ENCODE data around the gene ALDOA. TPM values are rescaled to one million over a fixed set of nuclear protein-coding genes. Genes with fewer than 3 reads are reported as not detected.

The ALDOA gene
- total RNA-seq, 4 donors from 2014 or later, result 427 to 1,063 (median 887) TPM

DNA sequence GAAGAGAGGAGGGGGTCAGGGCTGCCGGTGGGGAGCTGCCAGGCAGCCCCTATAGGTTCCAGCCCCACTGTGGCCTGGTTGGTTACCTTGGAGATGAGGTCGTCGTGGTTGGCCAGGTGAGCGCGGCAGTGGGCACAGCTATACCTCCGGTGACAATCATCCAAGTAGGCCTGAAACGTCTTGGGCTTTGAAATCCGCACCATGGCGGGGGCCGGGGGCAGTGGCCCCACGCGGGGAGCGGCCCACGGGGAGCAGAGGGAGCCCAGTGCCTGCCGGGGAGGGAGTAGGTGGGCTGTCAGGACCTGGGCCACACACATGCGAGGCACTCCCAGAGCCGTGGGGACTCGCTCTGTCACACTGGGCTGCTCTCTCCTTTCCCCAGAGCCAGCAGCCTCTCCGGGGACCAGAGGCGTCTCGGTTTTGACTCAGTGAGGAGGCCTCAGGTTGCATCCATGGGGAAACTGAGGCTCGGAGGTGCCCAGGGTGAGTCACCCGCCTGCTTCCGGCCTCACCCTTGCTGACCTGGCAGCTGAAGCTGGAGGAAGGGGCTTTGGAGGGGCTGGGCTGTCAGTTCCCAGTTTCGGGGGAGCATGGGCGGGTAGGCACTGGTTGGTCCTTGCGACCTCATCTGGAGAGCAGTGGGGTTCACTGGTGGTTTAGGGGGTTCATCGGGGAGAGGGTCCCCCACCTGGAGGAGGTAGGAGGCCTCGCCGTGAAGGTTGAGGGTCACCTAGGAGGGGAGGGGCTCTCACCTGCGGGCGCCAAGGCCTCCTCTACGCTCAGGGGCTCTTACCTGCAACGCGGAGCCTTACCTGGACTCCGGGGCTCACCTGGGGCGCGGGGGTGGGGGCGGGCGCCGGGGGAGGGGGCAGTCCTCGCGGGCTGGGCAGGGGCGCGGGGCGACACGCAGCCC is 29.9 kb downstream of the ALDOA start:
- Histone ChIP-seq H3K4me1 (peaks cover 3 to 42% (median 32%) of the 10 kb centered on the region in 4 donors), H3K36me3 (peaks cover 0 to 11% (median 0%) of the 10 kb centered on the region in 3 donors), H3K9me3 (peaks cover 0 to 22% (median 4%) of the 10 kb centered on the region in 4 donors), H3K27ac (peak overlapping the region; percentile 93 to 98 (median 96)), H3K27me3 (no peaks in the 10 kb centered on the region), H3K4me3 (peak overlapping the region; percentile 82 to 99 (median 88))
- peak in 2 of 3 donors; percentile 29 to 61 for DNase-seq
- no peak for TF ChIP-seq POLR2A (IDR thresholded peaks at IDR 0.05)
- TF ChIP-seq, protein P1, sequence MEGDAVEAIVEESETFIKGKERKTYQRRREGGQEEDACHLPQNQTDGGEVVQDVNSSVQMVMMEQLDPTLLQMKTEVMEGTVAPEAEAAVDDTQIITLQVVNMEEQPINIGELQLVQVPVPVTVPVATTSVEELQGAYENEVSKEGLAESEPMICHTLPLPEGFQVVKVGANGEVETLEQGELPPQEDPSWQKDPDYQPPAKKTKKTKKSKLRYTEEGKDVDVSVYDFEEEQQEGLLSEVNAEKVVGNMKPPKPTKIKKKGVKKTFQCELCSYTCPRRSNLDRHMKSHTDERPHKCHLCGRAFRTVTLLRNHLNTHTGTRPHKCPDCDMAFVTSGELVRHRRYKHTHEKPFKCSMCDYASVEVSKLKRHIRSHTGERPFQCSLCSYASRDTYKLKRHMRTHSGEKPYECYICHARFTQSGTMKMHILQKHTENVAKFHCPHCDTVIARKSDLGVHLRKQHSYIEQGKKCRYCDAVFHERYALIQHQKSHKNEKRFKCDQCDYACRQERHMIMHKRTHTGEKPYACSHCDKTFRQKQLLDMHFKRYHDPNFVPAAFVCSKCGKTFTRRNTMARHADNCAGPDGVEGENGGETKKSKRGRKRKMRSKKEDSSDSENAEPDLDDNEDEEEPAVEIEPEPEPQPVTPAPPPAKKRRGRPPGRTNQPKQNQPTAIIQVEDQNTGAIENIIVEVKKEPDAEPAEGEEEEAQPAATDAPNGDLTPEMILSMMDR (IDR thresholded peaks at IDR 0.05), result no peak

DNA sequence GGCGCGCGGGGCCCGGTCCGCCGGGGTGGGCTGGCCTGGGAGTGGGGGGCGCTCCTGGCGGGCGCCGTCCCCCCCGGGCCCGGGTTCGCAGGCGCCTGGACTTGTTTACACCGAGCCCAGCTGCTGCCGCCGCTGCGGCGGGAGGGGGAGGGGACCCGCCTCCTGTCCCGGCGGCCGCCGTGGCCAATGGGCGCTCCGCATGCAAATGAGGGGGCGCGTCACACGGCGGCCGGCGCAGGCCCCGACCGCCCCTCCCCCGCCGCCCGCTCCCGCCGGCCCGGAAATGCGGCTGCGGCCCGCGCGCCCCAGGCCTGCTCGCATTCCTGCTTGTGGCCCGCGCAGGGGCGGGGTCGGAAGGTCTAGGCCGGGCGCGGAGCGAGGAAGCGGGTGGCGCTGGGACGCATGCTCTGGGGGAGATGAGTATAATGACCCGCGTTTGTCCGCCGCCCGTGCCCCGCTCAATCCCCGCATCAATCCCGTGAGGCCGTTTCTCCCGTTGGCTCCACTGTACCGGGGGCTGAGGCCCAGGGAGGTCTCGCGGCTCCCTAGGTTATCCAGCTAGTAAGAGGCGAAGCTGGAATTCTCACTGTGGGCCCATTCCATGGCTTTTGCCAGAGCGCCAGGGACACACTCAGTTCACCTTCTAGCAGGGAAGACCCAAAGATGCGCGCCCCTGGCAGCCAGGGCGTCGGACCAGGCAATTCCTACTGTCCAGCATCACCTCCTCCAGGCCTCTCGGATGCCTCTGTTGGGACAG is 30.7 kb downstream of the ALDOA start, which contains the start of gene YPEL3:
Gene YPEL3 (minus strand): TSS at position 109 of the 757 bp plus-strand sequence. CDS start 731 bp downstream, outside the sequence.
- H3K36me3 ChIP-seq, result peaks cover 0 to 11% (median 0%) of the 10 kb centered on the region in 3 donors
- H3K4me3 ChIP-seq, result peak within 1 kb of the TSS; percentile 82 to 99 (median 88)
- DNase-seq, result peak; percentile 92 to 97 (median 95)
- TF ChIP-seq, protein P1 (IDR thresholded peaks at IDR 0.05), result no peak
- TF ChIP-seq POLR2A (IDR thresholded peaks at IDR 0.05), result peak; percentile 9 to 47
- H3K27ac ChIP-seq, result peak within 1 kb of the TSS; percentile 93 to 98 (median 96)
- H3K4me1 ChIP-seq, result peaks cover 3 to 34% (median 30%) of the 10 kb centered on the region in 4 donors
- H3K27me3 ChIP-seq, result no peaks in the 10 kb centered on the region
- H3K9me3 ChIP-seq, result peaks cover 0 to 22% (median 4%) of the 10 kb centered on the region in 4 donors

DNA sequence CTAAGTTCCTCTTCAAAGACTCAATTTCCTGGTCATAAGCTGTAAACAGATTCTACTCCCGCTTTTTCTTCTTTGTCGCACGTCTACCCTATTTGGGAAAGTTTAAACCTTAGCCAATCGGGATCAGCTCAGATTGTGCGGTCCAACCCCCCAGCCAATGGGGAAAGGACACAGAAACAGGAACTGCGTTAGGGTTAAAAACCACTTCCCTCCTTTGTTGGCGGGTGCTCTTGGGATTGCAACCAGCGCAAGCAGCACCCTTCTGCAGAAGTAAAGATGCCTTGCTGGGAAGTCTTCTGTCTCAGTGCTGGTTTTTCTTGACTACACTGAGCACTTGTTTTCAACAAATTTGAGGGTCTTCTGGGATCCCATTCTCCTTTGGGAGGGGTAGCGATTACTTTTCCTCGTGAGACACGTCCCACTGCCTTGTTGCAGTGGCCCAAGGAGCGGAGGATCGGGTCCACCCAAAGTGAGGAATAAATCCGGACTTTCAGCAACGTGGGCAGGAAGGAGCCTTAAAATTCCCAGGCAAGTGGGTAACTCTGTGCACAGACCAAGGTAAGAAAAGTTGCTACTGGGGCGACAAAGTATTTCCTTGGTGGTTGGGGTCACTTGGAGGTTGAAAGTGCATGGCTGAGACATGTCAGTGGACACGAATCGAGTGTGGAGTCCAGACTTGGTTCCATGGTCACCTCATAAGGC is 31.5 kb downstream of the ALDOA start:
- TF ChIP-seq, protein P1 (IDR thresholded peaks at IDR 0.05), result no peak
- TF ChIP-seq POLR2A (IDR thresholded peaks at IDR 0.05), result no peak
- H3K4me3 ChIP-seq, result peak overlapping the region; percentile 82 to 99 (median 88)
- no peaks in the 10 kb centered on the region for H3K27me3 ChIP-seq
- H3K27ac ChIP-seq, result peak overlapping the region; percentile 93 to 98 (median 96)
- DNase-seq, result no peak
- H3K4me1 ChIP-seq, result peaks cover 3 to 31% (median 27%) of the 10 kb centered on the region in 4 donors
- H3K36me3 ChIP-seq, result peaks cover 0 to 11% (median 0%) of the 10 kb centered on the region in 3 donors
- peaks cover 0 to 22% (median 4%) of the 10 kb centered on the region in 4 donors for H3K9me3 ChIP-seq

DNA sequence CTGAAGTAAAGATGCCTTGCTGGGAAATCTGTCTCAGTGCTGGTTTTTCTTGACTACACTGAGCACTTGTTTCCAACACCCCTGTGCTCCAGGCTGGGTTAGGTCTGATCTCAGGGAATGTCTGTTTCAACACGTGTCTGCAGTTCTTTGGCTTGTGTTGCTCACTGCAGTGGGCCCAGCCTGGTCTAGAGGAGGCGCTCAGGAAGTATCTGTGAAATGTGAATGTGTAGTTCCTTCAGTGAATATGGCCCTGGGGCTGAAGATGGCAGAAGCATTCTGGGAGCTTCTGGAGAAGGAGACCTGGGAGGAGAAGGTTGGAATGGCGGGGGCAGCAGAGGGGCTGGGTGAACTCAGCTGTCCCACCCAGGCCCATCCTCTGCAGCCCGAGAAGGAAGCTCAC is 38.5 kb downstream of the ALDOA start:
- TF ChIP-seq, protein P1 (IDR thresholded peaks at IDR 0.05), result no peak
- TF ChIP-seq POLR2A (IDR thresholded peaks at IDR 0.05), result no peak
- DNase-seq, result no peak
- Histone ChIP-seq H3K4me1 (no peaks in the 10 kb centered on the region), H3K4me3 (no peak overlapping the region), H3K9me3 (no peaks in the 10 kb centered on the region), H3K27ac (no peak overlapping the region), H3K27me3 (no peaks in the 10 kb centered on the region), H3K36me3 (peaks cover 0 to 44% (median 0%) of the 10 kb centered on the region in 3 donors)

DNA sequence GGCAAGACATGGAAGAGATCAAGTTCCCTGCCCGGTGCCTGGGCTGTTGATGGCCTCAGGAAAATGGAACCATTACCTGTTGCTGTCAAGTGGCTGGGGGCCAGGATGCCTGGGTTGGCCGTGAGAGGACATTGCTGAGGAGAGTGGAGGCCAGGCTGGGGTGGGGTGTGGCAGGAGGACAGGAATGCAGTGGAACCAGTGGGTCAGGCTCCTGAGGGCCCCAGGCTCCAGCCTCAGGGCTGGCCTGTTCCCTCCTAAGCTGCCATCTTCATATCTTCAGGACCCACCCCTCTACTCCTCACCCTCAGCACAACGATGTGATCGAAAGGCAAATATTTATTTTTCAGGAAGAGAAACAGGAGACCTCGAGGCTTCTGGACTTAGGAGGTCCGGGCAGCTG is 38.9 kb downstream of the ALDOA start:
- no peak overlapping the region for H3K27ac ChIP-seq
- no peak for DNase-seq
- no peak overlapping the region for H3K4me3 ChIP-seq
- H3K9me3 ChIP-seq, result no peaks in the 10 kb centered on the region
- TF ChIP-seq, protein P1 (IDR thresholded peaks at IDR 0.05), result no peak
- no peak for TF ChIP-seq POLR2A (IDR thresholded peaks at IDR 0.05)
- H3K27me3 ChIP-seq, result no peaks in the 10 kb centered on the region
- peaks cover 0 to 48% (median 0%) of the 10 kb centered on the region in 3 donors for H3K36me3 ChIP-seq
- no peaks in the 10 kb centered on the region for H3K4me1 ChIP-seq

All from Peyer's patch (tissue), 4 donors.